NCI-H128 (cell line): ENCODE data around the gene LY6G6F.
"Not testable (repeated sequence)": the region's sequence is repeated elsewhere in the genome, so short reads cannot be mapped to it uniquely, and the experiment has no call there.

Experiments used
- DNase-seq: peaks from one replicate; lab custom pipeline; 2025; ENCODE audit not compliant: unreplicated experiment; lab: John Stamatoyannopoulos, UW

Gene LY6G6F

GRCh38 chr6:31702405-31702818 lies 4.3 kb upstream of the LY6G6F start:
- DNase-seq = no peak

DNA sequence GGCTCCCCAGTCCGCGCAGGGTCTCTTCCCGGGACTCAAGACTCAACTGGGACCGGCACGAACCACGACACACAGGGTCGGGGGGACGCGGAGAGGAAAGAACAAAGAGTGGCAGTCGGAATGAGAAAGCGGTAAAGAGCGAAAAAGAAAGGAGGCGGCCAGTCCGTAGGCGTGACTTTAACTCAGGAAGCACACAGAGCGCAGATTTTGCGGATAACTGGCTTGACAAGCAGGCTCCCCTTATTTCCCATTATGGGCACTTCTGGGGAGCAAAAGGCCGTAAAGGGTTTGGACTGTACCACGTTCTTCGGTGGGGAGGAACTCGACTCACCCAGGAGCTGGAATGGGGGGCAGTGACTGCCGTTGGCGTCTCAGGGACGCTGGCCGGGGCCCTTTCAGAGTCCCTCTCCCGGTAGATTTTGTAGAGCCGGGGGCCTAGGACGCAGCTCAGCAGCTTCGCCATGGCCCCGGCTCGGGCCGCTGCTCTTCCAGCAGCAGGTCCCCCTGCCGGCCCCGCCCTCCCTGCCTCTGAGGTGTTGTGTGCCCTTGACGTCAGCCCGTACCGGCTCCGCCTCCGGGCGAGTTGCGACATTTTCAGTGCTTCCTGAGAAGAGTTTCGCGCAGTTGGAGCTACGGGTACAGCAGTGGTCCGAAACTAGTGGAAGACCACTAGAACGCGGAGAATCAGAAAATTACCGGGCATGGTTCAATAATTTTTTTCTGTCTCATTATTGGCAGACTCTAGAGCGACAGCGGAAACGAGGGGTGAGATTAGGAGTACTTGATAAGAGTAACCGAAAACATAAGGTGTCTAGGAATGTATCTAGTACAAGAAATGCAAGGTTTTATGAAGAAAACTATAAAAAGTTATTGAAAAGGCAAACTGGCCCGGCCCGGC lies 3.6 kb upstream of the LY6G6F start, which contains the start of gene ABHD16A:
Gene ABHD16A, minus strand, starts transcription at position 506 of the 898 bp plus-strand sequence. Its CDS starts 43 bp downstream, at position 463.
- peak; percentile 89 for DNase-seq

GRCh38 chr6:31705931-31706330 lies 735 bp upstream of the LY6G6F start:
- DNase-seq = no peak

DNA sequence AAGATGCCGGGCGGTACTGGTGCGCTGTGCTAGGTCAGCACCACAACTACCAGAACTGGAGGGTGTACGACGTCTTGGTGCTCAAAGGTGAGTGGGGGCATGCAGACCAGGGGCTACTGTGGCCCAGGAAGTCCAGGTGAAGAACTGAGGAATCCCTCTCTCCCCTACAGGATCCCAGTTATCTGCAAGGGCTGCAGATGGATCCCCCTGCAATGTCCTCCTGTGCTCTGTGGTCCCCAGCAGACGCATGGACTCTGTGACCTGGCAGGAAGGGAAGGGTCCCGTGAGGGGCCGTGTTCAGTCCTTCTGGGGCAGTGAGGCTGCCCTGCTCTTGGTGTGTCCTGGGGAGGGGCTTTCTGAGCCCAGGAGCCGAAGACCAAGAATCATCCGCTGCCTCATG lies 1.0 kb downstream of the LY6G6F start:
- DNase-seq = no peak

GRCh38 chr6:31708224-31708623 lies 1.6 kb downstream of the LY6G6F start:
- no peak for DNase-seq

GRCh38 chr6:31709157-31709556 lies 2.5 kb downstream of the LY6G6F start:
- DNase-seq = not testable (repeated sequence)

DNA sequence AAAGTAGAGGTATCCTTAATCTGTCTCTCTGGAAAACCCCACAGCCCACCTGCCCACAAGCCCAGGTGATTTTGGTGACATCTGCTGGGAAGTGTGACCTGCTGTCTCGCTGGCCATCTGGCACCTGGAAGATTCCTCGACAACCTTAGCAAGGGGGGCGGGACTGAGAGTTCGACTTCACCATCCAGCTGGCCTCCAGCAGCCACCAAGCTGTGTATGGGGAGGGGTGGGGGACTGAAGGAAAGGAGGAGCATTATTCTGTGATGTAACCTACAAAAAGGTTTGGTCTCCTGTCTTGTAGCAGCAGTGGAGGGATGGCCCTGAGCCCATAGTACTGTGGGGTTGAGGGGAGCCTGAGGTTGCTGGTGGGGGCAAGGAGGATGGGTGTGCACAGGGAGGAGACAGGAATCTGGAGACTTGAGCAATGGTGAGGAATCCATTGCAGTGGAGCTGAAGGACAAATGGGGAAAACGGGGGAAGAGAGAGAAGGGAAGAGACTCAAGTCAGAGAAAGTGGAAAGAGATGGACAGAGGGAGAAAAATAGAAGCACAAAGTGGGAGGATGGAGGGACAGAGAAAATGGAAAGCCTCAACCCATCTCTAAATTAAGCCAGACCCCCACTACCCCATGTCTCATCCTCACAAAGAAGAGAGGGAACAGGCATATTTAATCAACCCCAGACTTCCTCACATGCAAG lies 4.0 kb downstream of the LY6G6F start:
- DNase-seq = no peak

GRCh38 chr6:31711233-31711632 lies 4.6 kb downstream of the LY6G6F start:
- no peak for DNase-seq

DNA sequence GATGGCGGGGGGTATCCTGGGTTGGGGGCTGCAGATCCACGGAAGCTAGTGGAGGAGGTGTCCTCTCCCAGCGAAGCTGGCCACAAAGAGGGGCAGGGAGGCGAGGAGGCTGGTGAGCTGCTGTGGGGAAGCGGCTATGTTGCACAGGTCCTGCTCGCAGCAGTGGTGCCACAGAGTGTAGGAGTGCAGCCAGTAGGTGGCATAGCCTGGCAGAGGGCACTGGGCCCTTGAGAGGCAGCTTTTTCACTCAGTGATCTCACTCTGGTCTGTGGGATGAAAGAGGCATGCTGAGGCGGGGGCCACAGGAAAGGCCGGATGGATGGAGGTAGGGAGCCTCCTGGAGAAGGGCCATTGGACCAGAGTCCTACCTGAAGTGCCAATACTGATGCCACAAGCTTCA lies 5.6 kb downstream of the LY6G6F start:
- DNase-seq = no peak

- no peak for DNase-seq
These were observed 6.8 kb downstream of the LY6G6F start for GRCh38 chr6:31713465-31713864.

DNA sequence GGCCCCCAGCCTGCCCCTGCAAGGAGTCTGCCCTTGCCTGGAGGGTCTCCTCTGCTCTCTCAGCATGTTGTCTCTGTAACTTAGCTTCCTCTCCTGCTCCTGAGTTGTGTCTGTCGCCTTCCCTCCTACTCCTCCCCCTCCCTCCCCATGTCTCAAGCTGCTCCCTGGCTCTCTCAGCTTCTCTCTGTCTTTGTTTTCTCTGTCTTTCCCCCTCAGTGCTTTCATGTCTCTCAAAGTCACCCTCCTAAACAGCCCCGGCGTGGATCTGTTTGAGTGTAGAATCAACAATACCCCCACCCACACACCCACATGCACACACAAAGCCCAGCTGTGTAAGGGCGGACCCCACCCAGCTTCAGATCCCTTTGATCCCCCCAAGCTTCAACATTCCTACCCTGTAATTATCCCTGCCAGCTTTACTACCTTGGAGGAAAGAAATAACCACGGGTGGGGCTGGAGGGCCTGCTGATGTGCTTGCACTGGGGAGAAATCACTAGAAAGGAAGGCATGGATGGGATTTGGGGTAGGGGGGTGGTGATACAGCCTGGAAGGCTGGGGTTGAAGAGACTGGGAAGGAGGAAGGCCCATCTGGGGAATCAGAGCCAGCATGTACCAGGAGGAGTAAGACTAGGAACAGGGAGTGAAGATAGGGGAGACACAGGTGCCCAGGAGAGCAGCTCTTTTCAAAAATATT lies 7.5 kb downstream of the LY6G6F start:
- DNase-seq = no peak

GRCh38 chr6:31715022-31715958 lies 8.6 kb downstream of the LY6G6F start, which contains the start of gene LY6G6D:
TSS of gene LY6G6D (plus strand) at chr6:31715348. CDS start at chr6:31715356, 8 bp downstream.
- DNase-seq = no peak

GRCh38 chr6:31717499-31718222 lies 11.0 kb downstream of the LY6G6F start:
- no peak for DNase-seq

- no peak for DNase-seq
These were observed 11.6 kb downstream of the LY6G6F start for GRCh38 chr6:31718265-31718664.

DNA sequence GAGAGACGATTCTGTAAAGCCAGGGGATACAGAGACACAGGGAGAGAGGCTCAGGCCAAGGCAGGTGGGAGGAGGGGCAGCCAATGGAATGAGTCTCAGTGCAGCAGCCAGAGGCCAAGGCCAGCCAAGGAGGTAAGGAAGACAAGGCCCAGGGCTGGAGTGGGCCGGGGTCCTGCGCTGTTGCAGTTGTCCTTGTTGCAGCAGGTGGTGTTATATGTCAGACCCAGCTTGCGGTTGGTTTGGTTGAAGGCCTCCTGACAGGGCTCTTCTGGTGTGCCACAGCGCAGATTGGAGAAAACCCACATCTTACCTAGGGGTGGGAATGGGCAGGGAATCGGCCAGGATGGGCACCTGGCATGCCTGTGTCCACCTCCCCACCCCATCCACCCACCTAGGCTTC lies 12.3 kb downstream of the LY6G6F start:
- DNase-seq = no peak

DNA sequence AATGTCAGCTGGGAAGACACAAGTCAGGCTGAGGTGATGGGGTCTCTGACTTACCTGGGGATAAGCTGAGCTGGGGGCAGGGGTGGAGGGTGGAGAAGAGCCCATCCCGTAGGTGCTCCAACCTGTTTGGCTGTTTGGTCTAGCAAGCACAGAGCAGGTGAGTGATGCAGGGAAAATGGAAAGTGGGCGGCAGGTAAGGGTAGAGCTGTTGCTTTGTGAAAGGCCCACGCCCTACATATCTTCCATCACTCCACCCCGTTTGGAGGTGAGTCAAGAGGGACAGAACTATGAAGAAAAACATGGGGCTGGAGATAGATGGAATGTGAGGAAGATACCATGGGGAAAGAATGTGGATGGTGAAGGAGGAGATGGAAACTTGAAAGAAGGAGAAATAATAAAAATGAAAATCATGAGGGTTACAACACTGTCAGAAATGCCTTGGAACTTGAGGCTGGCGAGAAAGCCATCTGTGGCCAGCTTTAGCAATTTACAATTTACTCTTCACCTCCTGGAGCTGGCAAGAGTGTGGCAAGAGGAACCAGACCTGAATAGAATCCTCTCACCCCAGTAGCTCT lies 13.6 kb downstream of the LY6G6F start:
- DNase-seq = no peak

- DNase-seq = no peak
These were observed 14.8 kb downstream of the LY6G6F start, which contains the start of gene LY6G6C for GRCh38 chr6:31721351-31722020. TSS of gene LY6G6C (minus strand) at chr6:31721746. CDS start at chr6:31721679, 67 bp downstream.

- no peak for DNase-seq
These were observed 15.5 kb downstream of the LY6G6F start for GRCh38 chr6:31722173-31722572.
